SU-DHL-6 (cell line): ENCODE results near the gene UBA6.

Experiments
- EZH2phosphoT487 ChIP-seq: fragments of 200-600 bp; sonication (generic), shearing (Covaris generic); conservative IDR thresholded peaks from 2 replicates; pipeline ENCODE4 v1.6.1; 2018; ENCODE audit warnings: mild to moderate bottlenecking, antibody characterized with exemption, low read length, moderate library complexity, mixed read lengths
- TF ChIP-seq, protein P1 (sequence below): fragments of 200-600 bp; sonication (generic); IDR thresholded peaks from one replicate; pipeline ENCODE4 v1.5.1; 2017; ENCODE audit warnings: antibody characterized with exemption, mild to moderate bottlenecking, low read length, moderate library complexity; ENCODE audit not compliant: insufficient read depth, poor library complexity, severe bottlenecking

DNA sequence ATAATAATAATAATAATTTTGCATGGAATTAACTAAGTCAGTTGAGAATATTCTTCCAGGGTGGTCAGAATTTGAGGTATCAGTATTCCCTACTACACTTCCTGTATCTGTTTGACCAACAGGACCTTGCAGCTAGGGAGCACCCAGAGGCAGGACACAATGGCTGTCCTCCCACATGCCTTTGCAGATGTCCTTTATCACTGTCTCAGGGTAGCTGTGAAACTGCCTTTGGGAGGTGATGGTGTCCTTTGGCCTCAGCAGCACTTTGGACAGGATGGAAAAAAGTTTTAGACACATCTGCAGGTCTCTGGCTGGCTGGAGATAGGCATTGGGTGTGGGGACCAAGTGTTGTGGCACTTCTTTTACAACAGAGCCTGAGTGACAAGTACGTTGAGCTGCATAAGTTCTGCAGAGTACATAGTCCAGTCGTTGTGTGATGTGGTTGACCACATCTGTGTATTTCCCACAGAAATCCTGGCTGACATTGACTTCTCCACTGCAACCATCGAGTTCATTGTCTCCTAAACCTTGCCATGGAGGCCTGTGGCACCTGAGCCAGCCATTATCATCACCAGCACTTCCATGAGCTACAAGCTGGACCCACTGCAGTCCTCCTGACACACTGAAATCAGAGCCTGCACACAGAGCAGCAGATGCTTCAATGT, 19.1 kb upstream of the UBA6 start:
- TF ChIP-seq, protein P1, sequence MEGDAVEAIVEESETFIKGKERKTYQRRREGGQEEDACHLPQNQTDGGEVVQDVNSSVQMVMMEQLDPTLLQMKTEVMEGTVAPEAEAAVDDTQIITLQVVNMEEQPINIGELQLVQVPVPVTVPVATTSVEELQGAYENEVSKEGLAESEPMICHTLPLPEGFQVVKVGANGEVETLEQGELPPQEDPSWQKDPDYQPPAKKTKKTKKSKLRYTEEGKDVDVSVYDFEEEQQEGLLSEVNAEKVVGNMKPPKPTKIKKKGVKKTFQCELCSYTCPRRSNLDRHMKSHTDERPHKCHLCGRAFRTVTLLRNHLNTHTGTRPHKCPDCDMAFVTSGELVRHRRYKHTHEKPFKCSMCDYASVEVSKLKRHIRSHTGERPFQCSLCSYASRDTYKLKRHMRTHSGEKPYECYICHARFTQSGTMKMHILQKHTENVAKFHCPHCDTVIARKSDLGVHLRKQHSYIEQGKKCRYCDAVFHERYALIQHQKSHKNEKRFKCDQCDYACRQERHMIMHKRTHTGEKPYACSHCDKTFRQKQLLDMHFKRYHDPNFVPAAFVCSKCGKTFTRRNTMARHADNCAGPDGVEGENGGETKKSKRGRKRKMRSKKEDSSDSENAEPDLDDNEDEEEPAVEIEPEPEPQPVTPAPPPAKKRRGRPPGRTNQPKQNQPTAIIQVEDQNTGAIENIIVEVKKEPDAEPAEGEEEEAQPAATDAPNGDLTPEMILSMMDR, result no peak
- TF ChIP-seq EZH2phosphoT487, result no peak
